ENCODE results near the gene USP12.

The USP12 gene

DNA sequence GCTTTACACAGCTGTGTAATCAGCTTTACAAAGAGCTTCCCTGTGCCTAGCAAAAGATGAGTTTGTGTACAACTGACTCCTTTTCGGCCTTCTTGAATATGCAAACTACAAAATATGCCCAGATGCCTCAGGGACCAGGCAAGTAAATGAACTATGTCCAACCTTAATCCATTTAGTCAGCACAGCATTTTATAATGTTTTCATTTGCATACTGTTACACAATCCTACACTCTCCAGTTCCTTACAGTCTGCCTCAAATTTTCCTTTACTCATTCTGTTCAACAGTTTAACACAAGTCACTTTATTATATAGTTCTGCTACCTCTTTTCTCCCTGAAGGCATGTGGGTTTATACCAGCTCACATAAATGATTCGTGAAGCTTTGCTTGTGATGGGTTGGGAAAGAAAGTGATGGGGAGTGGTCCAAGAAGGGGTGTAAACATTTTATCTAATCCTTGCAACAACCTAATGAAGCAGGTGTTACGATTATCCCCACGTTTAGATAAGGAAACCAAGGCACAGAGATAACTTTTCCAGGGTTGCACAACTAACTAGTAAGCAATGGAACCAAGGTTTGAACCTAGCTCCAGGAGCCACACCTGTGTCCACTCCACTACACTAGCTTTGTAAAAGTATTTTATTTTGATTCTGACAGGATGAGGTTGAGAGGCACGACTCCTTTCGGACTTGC is 3.3 kb upstream of the USP12 start:
- Mint-ChIP-seq H3K36me3 (ENCODE audit: low read depth) (peaks cover 6% of the 10 kb centered on the region), H3K4me3 (no peak overlapping the region)

DNA sequence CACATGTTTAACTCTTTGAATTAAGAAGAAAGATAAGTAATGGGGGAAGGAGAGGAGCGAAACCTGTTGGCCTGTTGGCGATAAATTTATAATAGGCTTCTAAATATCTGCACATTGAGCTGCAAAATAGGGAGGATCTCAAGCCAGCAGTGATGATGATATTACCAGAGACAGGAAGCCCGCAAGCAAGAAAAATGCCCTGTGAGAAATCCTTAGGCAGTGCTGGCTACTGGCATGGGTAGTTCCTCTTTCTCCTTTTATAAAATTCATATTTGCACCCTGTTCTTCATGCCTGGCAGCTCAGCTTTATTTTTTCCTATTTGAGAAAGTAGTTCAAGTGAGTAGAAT is 858 bp upstream of the USP12 start:
- Mint-ChIP-seq H3K4me3 (peak overlapping the region; percentile 77), H3K27me3 (no peaks in the 10 kb centered on the region), H3K4me1 (ENCODE audit: low read depth) (peaks cover 59% of the 10 kb centered on the region), H3K36me3 (ENCODE audit: low read depth) (peaks cover 6% of the 10 kb centered on the region), H3K9me3 (no peaks in the 10 kb centered on the region), H3K27ac (peak overlapping the region; percentile 89)
- intact Hi-C loops (cut with micrococcal nuclease) = loop anchor here (1.0 to 10.0 kb wide), 2 partner anchors 79 to 988 kb away; partner anchors contain the start of gene RPL21

More for the DNA sequence above, 3.3 kb upstream of the USP12 start:
- H3K27me3 Mint-ChIP-seq = no peaks in the 10 kb centered on the region
- peaks cover 50% of the 10 kb centered on the region for H3K4me1 Mint-ChIP-seq (ENCODE audit: low read depth)
- H3K9me3 Mint-ChIP-seq = no peaks in the 10 kb centered on the region
- intact Hi-C loops (cut with micrococcal nuclease) = loop anchor here (10.0 kb wide), 1 partner anchor 990 kb away; no protein-coding TSS in a partner anchor
- H3K27ac Mint-ChIP-seq = peak overlapping the region; percentile 56

DNA sequence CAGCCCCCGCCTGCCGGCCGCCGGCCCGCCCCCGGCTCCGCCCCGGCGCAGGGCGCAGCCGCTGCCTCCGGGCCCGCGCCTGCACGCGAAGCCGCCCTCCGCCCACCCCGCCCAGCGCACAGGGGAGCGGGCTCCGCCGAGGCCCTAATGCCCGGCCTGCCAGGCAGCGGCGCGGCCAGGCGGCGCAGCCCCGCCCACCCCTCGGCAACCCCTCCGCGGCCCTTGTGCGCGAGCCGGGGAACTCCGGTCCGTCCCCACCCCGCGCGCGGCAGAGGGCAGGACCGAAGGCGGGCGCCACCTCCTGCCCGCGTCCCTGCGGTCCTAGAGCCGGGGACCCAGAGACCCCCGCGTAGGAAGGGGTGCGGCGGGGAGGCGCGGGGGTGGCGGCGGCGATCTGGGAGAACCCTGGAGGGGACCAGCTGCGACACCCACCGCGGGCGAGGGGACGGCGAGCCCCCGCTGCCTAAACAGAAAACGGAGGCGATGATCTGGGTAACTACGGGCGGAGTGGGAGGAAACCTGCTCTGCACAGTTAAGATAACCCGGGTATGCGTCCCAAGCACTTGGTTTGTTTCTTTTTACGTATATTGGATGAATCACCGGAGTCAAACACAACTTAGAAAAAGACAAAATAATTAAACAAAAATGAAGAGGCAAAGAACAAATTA is 350 bp upstream of the USP12 start:
- H3K4me3 Mint-ChIP-seq = peak overlapping the region; percentile 77
- intact Hi-C loops (cut with micrococcal nuclease) = loop anchor here (1.0 to 10.0 kb wide), 2 partner anchors 79 to 987 kb away; partner anchors contain the start of gene RPL21
- peaks cover 6% of the 10 kb centered on the region for H3K36me3 Mint-ChIP-seq (ENCODE audit: low read depth)
- H3K27me3 Mint-ChIP-seq = no peaks in the 10 kb centered on the region
- no peaks in the 10 kb centered on the region for H3K9me3 Mint-ChIP-seq
- H3K4me1 Mint-ChIP-seq (ENCODE audit: low read depth) = peaks cover 56% of the 10 kb centered on the region
- H3K27ac Mint-ChIP-seq = peak overlapping the region; percentile 89

DNA sequence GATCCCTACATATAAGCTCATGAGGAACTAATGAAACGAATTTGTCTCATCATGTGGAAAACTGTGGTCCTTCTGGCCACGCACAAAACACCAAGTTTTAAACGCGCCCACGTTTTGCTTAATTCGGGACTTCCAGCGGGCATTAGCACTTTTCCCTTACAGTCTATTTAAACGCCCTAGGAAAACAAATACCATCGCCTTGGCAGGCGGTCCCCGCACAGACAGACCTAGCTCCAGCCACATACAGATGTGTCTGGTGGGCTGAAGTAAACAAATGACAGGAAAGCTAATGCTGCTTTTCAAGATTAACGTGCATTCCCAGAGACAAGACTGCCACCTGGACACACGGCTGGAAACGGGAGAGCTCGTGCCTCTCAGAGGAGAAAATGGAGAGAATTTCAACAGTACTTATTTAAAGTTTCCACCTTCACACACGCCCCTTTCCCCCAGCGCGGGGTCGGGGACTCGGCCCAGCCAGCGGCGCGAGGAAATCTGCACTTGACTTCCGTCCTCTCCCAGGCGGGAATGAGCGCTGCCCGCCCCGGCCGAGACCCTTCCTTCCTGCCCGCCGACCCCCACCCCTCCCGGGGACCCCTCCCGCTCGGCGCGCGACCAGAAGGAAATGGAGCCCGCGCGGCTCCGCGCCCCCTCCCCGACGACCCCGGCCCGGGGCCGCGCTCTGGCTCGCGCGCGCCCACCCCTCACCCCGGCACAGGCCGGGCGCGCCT is 931 bp downstream of the USP12 start:
- Mint-ChIP-seq H3K4me1 (ENCODE audit: low read depth) (peaks cover 54% of the 10 kb centered on the region), H3K36me3 (ENCODE audit: low read depth) (peaks cover 6% of the 10 kb centered on the region), H3K27me3 (no peaks in the 10 kb centered on the region), H3K9me3 (no peaks in the 10 kb centered on the region), H3K4me3 (peak overlapping the region; percentile 95), H3K27ac (peak overlapping the region; percentile 97)
- intact Hi-C loops (cut with micrococcal nuclease) = loop anchor here (10.0 kb wide), 1 partner anchor 986 kb away; no protein-coding TSS in a partner anchor

DNA sequence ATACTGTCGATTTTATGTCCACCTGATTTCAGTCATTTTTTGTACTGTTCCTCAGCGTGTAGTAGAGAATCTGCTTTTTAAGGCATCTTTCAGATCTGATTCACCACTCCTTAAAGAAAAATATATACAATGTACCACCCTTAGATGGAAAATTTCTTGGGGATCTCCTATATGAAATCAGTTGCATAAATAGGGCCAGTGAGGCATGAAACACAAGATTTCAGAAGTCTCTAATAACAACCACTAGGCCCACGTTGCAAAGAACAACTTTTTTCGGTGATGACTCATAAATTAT is 1.4 kb downstream of the USP12 start:
- peak overlapping the region; percentile 97 for H3K27ac Mint-ChIP-seq
- no peaks in the 10 kb centered on the region for H3K27me3 Mint-ChIP-seq
- H3K4me1 Mint-ChIP-seq (ENCODE audit: low read depth) = peaks cover 53% of the 10 kb centered on the region
- H3K36me3 Mint-ChIP-seq (ENCODE audit: low read depth) = peaks cover 6% of the 10 kb centered on the region
- H3K4me3 Mint-ChIP-seq = peak overlapping the region; percentile 95
- no peaks in the 10 kb centered on the region for H3K9me3 Mint-ChIP-seq
- intact Hi-C loops (cut with micrococcal nuclease) = loop anchor here (10.0 kb wide), 1 partner anchor 985 kb away; no protein-coding TSS in a partner anchor

DNA sequence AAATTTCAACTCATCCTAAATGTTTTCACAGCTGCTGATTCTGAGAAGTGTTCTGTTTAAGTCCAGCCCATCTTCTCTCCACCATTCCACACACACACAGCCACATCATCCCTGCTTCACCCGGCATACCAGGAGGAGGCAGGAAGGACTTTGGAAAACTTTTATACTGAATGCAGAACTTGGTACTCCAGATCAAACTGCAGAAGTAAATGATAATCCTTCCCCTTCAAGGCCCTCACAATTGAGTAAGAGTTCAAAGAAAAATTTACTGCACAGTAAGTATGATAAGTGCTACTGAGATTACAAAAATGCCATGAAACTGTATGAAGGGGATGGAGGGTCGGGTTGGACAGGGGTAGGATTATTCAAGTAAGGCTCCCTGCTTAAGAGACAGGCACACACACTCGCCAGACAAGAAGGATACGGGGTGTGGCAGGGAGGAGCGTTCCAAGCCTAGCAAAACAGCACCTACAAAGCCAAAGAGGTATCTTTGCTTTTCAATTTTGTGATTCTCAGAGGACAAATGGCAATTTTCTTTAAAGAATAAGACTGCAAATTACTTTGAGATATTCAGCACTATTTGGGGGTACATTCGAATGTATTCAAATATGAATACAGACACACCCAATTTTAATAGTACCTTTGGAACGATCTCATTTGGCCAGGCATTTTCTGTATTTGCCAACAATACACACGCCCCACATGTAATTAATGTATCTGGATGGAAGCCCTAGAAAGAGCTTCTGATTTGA is 2.5 kb downstream of the USP12 start:
- intact Hi-C loops (cut with micrococcal nuclease) = no loop called here
- no peaks in the 10 kb centered on the region for H3K27me3 Mint-ChIP-seq
- no peaks in the 10 kb centered on the region for H3K9me3 Mint-ChIP-seq
- peaks cover 6% of the 10 kb centered on the region for H3K36me3 Mint-ChIP-seq (ENCODE audit: low read depth)
- peaks cover 48% of the 10 kb centered on the region for H3K4me1 Mint-ChIP-seq (ENCODE audit: low read depth)
- peak overlapping the region; percentile 2 for H3K4me3 Mint-ChIP-seq
- peak overlapping the region; percentile 45 for H3K27ac Mint-ChIP-seq

DNA sequence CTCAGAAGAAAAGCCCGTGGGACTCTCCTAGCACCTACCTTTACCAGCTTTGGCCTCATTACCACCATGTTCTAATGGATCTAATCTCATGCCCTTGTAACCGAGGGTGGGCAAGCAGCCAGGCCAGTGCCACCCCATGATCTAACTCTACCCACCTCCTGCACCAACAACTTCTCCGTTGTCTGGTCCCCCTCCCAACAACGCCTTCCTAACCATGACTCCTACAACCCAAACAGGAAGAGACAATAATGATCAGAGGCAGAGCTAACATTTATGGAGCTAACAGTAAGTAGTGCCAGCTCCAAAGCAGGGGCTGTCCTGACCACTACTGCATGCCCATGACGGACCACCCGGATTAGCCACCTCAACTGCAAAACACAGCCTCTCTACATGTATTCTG is 3.5 kb downstream of the USP12 start:
- Mint-ChIP-seq H3K9me3 (no peaks in the 10 kb centered on the region), H3K36me3 (ENCODE audit: low read depth) (peaks cover 10% of the 10 kb centered on the region), H3K27ac (no peak overlapping the region), H3K27me3 (no peaks in the 10 kb centered on the region), H3K4me1 (ENCODE audit: low read depth) (peaks cover 54% of the 10 kb centered on the region), H3K4me3 (no peak overlapping the region)
- intact Hi-C loops (cut with micrococcal nuclease) = no loop called here

DNA sequence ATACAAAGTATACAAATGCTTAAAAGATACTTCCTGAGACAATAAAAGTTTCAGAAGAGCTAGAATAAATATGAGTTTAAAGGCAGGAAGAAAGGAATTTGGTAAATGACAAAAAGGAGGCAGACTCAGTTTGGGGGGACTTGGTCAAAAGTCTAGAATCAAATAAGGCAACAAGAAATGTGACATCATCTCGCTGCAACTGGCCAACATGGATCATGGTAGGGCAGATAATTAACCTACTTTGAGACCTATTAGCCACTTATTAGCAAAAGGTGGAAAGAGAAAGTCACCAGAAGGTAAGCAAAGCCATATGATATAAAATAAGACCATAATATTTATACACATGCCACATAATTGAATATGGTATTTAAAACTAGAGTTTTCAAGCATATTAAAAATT is 5.3 kb downstream of the USP12 start:
- Mint-ChIP-seq H3K27ac (no peak overlapping the region), H3K27me3 (no peaks in the 10 kb centered on the region), H3K4me3 (no peak overlapping the region), H3K9me3 (no peaks in the 10 kb centered on the region), H3K36me3 (ENCODE audit: low read depth) (peaks cover 15% of the 10 kb centered on the region), H3K4me1 (ENCODE audit: low read depth) (peaks cover 52% of the 10 kb centered on the region)
- intact Hi-C loops (cut with micrococcal nuclease) = no loop called here

DNA sequence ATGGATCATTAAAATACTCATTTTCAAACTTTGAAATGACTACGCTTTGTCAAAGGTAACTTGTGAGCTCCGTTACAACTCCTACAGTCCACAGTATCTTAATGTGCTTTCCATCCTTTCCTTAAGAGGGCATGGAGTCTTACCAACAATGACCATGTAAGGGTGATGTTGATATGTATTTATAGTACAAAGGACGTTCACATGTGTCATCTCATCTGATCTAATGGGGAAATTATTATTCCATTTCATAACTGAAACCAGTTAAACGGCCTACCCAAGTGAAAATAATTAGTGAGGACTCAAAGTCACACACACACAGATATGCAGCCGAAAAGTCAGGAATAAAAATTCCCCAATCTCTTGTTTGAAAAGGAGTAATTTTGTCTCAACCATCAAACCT is 9.6 kb downstream of the USP12 start:
- Mint-ChIP-seq H3K4me3 (no peak overlapping the region), H3K27ac (no peak overlapping the region), H3K27me3 (no peaks in the 10 kb centered on the region), H3K9me3 (no peaks in the 10 kb centered on the region), H3K4me1 (ENCODE audit: low read depth) (peaks cover 58% of the 10 kb centered on the region), H3K36me3 (ENCODE audit: low read depth) (peaks cover 16% of the 10 kb centered on the region)
- intact Hi-C loops (cut with micrococcal nuclease) = loop anchor here (5.0 kb wide), 1 partner anchor 110 kb away; the partner anchor contains the start of gene RASL11A

DNA sequence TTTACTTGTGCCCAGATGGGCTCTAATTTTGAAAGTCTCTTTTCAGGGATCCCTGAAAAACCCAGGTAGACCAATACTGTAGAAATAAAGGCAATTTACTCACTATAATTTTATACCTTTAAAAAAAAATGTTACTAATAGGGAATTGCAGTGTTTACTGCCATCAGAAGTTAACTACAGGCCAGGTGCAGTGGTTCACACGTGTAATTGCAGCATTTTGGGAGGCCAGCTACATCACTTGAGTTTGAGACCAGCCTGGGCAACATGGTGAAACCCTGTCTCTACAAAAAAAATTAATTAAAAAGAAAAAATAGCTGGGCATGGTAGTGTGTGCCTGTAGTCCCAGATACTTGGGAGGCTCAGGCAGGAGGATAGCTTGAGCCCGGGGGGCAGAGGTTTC is 10.2 kb downstream of the USP12 start:
- no peaks in the 10 kb centered on the region for H3K27me3 Mint-ChIP-seq
- no peak overlapping the region for H3K4me3 Mint-ChIP-seq
- H3K9me3 Mint-ChIP-seq = no peaks in the 10 kb centered on the region
- H3K27ac Mint-ChIP-seq = no peak overlapping the region
- peaks cover 53% of the 10 kb centered on the region for H3K4me1 Mint-ChIP-seq (ENCODE audit: low read depth)
- intact Hi-C loops (cut with micrococcal nuclease) = loop anchor here (5.0 kb wide), 1 partner anchor 111 kb away; the partner anchor contains the start of gene RASL11A
- peaks cover 19% of the 10 kb centered on the region for H3K36me3 Mint-ChIP-seq (ENCODE audit: low read depth)

DNA sequence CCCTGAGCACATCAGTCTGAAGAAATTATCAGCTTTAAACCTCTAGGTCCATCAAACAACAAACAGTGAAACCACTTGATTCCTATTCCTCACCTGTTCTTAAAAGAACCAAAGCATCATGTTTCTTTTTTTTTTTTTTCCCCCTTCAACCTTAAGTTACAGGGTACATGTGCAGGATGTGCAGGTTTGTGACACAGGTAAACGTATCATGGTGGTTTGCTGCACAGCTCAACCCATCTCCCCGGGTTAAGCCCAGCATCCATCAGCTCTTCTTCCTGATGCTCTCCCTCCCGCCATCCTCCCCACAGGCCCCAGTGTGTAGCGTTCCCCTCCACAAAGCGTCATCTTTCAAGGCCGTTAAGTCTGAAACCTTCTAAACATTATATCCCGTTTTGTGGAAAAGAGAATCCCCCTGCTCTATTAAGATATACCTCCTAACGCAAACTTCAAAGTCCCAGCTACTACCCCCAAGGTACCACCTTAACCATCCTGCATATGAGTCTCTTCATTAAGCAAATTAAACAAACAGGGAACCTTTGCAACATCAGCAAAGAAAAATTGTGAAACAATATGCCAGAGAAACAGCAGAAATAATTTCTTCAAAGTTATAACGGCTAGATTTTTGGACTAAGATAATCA is 10.8 kb downstream of the USP12 start:
- Mint-ChIP-seq H3K4me3 (no peak overlapping the region), H3K36me3 (ENCODE audit: low read depth) (peaks cover 26% of the 10 kb centered on the region), H3K9me3 (no peaks in the 10 kb centered on the region), H3K27ac (no peak overlapping the region), H3K27me3 (no peaks in the 10 kb centered on the region), H3K4me1 (ENCODE audit: low read depth) (peaks cover 48% of the 10 kb centered on the region)
- intact Hi-C loops (cut with micrococcal nuclease) = loop anchor here (5.0 kb wide), 1 partner anchor 112 kb away; the partner anchor contains the start of gene RASL11A

DNA sequence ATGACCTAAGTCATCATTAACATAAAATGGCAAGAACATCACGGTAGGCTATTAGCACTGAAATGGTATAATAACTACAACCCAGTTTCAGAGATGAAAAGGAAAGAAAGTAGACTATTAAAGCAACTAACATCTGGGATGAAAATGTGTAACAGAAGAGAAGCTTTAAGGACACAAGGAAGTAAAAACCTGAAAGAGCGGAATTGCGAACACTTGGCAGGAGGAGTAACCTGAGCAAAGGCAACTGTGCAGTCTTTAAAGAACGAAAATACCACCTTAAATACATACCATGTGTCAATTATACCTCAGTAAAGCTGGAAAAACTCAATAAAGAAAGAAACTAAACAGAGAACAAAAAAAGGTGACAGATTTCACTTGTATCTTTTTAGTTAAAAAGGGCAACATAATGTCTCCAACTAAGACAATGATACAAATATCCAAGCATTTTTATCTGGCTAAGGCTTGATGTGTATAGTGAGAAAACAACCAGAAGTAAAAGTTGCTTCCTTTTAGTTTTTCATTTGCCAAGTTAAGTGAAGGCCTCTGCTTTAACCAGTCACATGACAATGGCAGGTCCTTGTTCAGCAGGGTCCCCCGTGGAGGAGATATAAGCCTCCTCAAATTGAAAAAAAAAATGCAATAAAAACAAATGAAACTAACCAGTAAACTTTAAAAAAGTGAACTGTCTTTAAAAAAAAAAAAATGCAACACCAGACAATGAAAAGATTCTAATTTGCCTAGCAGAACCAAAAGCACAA is 11.6 kb downstream of the USP12 start:
- no peak overlapping the region for H3K4me3 Mint-ChIP-seq
- intact Hi-C loops (cut with micrococcal nuclease) = loop anchor here (5.0 kb wide), 1 partner anchor 112 kb away; the partner anchor contains the start of gene RASL11A
- no peaks in the 10 kb centered on the region for H3K9me3 Mint-ChIP-seq
- H3K4me1 Mint-ChIP-seq (ENCODE audit: low read depth) = peaks cover 48% of the 10 kb centered on the region
- peaks cover 26% of the 10 kb centered on the region for H3K36me3 Mint-ChIP-seq (ENCODE audit: low read depth)
- no peak overlapping the region for H3K27ac Mint-ChIP-seq
- H3K27me3 Mint-ChIP-seq = no peaks in the 10 kb centered on the region

All from dendritic cell treated with granulocyte-macrophage colony-stimulating factor and Interleukin-4, amounts not matched to agents 40 ng/mL and 50 ng/mL, for 4 days (primary cell).